ENCODE data around the gene C19orf12. TPM values are rescaled to one million over a fixed set of nuclear protein-coding genes. Genes with fewer than 3 reads are reported as not detected.

Gene C19orf12
- total and polyA plus RNA-seq, 2 of the 13 experiments (the other 11 are each of a cell fraction or from before 2014, with no cell fraction given), result 17.7 to 34.4 TPM

GRCh38 chr19:29714953-29715700, at the start of gene C19orf12 (continued):
- TF ChIP-seq E2F5 (CRISPR knock-in tag; conservative IDR thresholded peaks at IDR 0.05), result no peak
- no peak; the same call in 1 of the 2 replicates for TF ChIP-seq ZMYM4 (CRISPR knock-in tag; IDR thresholded peaks at IDR 0.05)
- TF ChIP-seq NR2F6 (IDR thresholded peaks at IDR 0.05), result no peak
- no peak for TF ChIP-seq NR2F6 (CRISPR knock-in tag; IDR thresholded peaks at IDR 0.05)
- peak; percentile 74; the same call in 1 of the 2 replicates for TF ChIP-seq ZNF564 (CRISPR knock-in tag; IDR thresholded peaks at IDR 0.05)
- TF ChIP-seq AHDC1 (CRISPR knock-in tag; IDR thresholded peaks at IDR 0.05; ENCODE audit: borderline replicate concordance), result no peak
- no peak; the same call in none of the 2 replicates for TF ChIP-seq ZBTB26 (CRISPR knock-in tag; IDR thresholded peaks at IDR 0.05; ENCODE audit: borderline replicate concordance)
- TF ChIP-seq HNRNPK (IDR thresholded peaks at IDR 0.05; ENCODE audit: low read depth, low read length, poor library complexity, severe bottlenecking), result no peak
- TF ChIP-seq ZBTB7A (CRISPR knock-in tag; IDR thresholded peaks at IDR 0.05), result no peak
- no peak for TF ChIP-seq ZNF276 (CRISPR knock-in tag; IDR thresholded peaks at IDR 0.05; ENCODE audit: low read depth)
- peak; percentile 80 for TF ChIP-seq AGO2 (optimal IDR thresholded peaks at IDR 0.05; ENCODE audit: low read depth, low read length)
- peak; percentile 61; the same call in 1 of the 2 replicates for TF ChIP-seq ZNF354B (CRISPR knock-in tag; IDR thresholded peaks at IDR 0.05)
- TF ChIP-seq CTCF (CRISPR knock-in tag; IDR thresholded peaks at IDR 0.05), result no peak
- peak; percentile 41; the same call in 1 of the 2 replicates for TF ChIP-seq MYPOP (CRISPR knock-in tag; IDR thresholded peaks at IDR 0.05)
- no peak for TF ChIP-seq NFE2L2 (IDR thresholded peaks at IDR 0.05; ENCODE audit: low read length)
- TF ChIP-seq ZNF251 (CRISPR knock-in tag; IDR thresholded peaks at IDR 0.05), result no peak
